AG09309 (cell line): ENCODE results near the gene UBE2H.
"Not testable (repeated sequence)": the region's sequence is repeated elsewhere in the genome, so short reads cannot be mapped to it uniquely, and the experiment has no call there.

Experiments
- DNase-seq: peaks from one replicate; pipeline ENCODE4 v3.0.0-alpha.2; 2010; ENCODE audit warnings: low read depth
- H3K4me3 ChIP-seq: 2 replicates; pipeline ENCODE4 v1.5.1; 2011; ENCODE audit warnings: mild to moderate bottlenecking, low read depth, low read length, moderate library complexity; ENCODE audit not compliant: control insufficient read depth
- TF ChIP-seq, protein P1 (sequence below): IDR thresholded peaks from 2 replicates; pipeline ENCODE4 v1.5.1; 2011; ENCODE audit warnings: mild to moderate bottlenecking, low read depth, low read length, inconsistent platforms; ENCODE audit not compliant: insufficient read depth, control insufficient read depth; ENCODE audit errors: missing control alignments

Gene UBE2H

DNA sequence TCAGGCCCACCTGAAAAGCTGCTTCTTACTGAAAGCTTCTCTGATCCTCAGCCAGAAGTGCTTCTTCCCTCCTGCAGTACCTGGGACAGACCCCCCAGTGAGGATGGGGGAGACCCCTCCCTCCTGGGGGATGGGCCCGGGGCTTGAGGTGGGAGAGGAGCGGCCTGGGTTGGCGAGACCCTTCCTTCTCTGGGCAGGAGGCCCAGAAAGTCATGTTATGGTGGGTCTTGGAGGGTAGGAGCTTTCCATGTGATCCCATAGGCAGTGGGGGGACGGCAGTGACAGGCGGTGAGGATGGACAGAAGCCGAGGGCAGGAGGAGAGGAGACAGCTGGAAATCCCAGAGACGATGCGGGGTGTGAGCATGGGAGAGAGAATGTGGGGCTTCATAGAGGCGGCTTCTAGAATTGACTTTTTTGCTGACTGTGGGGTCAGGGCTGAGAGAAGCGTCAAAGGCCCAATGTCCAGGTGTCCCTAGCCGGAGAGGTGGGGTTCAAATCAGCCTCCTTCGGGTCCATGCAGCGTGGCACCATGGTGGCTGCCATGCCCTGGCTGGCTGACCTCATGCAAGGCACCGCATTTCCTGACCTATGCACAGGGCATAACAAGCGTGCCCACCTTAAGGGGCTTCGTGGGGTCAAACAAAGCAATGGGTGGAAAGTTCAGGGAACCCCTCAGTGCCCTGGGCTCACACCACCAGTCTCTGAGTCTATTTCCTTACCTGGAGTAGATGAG lies 154.0 kb downstream of the UBE2H start:
- no peak overlapping the region for H3K4me3 ChIP-seq
- DNase-seq, result no peak
- TF ChIP-seq, protein P1, sequence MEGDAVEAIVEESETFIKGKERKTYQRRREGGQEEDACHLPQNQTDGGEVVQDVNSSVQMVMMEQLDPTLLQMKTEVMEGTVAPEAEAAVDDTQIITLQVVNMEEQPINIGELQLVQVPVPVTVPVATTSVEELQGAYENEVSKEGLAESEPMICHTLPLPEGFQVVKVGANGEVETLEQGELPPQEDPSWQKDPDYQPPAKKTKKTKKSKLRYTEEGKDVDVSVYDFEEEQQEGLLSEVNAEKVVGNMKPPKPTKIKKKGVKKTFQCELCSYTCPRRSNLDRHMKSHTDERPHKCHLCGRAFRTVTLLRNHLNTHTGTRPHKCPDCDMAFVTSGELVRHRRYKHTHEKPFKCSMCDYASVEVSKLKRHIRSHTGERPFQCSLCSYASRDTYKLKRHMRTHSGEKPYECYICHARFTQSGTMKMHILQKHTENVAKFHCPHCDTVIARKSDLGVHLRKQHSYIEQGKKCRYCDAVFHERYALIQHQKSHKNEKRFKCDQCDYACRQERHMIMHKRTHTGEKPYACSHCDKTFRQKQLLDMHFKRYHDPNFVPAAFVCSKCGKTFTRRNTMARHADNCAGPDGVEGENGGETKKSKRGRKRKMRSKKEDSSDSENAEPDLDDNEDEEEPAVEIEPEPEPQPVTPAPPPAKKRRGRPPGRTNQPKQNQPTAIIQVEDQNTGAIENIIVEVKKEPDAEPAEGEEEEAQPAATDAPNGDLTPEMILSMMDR, result no peak

DNA sequence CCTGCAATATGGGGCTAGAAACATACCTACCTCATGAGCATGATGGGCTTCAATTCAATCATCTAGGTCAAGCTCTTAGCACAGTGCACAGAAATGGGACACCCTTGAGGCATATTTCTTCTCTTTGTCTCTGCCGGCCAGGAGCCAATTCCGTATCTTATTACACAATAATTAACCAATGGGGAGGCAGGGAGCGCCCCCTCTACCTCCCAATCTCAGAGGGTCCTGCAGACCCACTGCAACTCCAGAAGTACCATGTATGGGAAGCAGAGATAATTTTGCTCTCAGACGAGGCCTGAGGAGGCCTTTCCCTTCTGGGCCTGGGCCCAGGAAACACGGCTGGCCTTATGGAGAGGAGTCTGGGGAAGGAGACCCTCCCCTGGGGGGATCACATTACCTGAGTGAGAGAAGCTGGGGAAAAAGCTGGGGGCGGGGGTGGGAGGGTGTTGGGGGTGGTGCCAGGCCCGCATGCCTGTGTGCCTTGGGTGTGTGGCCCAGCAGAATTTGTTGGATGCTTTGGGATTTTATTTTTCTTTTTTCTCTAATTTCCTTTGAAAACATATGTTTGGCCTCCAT lies 155.5 kb downstream of the UBE2H start:
- TF ChIP-seq, protein P1, result no peak
- H3K4me3 ChIP-seq, result no peak overlapping the region
- no peak for DNase-seq

DNA sequence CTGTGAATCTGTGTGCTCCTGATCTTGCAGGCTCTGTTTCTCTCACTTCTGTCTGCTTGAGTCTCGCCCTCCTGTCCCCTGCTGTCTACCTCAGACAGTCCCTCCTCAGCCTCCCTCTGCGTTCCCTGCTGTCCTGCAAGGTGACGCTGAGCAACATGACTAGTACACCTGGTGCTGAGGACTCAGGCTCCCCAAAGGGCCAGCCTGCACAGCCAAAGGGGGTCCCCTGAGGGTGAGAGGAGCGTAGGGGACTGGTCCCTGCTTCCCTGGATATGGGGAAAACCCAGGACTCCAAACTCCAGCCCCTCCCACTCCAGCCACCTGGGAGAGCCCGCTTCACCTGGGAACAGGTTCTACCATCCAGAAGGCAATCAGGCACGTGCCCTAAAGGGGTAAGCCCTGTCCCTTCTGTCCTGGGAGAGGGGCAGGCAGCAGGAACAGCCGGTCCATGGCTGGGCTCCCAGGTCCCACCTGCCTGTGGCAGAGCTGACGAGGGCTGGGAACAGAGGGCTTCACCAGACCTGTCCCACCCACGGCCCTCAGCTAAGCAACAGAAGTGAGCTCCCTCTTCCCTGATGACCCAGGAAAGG lies 156.5 kb downstream of the UBE2H start:
- DNase-seq, result no peak
- TF ChIP-seq, protein P1, result no peak
- H3K4me3 ChIP-seq, result no peak overlapping the region

DNA sequence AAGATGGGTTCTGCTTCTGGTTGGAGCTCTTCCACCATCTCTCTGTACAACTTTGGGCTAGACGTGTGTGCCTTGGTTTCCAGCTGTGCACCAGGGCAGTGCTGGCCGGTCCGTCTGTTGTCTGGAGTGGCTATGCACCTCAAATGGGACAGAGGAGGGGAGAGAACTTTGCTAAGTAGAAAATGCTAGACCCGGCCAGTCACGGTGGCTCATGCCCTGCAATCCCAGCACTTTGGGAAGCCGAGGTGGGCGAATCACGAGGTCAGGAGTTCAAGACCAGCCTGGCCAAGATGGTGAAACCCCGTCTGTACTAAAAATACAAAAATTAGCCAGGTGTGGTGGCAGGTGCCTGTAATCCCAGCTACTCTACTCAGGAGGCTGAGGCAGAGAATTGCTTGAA lies 158.3 kb downstream of the UBE2H start:
- DNase-seq, H3K4me3 ChIP-seq: not testable (repeated sequence)

DNA sequence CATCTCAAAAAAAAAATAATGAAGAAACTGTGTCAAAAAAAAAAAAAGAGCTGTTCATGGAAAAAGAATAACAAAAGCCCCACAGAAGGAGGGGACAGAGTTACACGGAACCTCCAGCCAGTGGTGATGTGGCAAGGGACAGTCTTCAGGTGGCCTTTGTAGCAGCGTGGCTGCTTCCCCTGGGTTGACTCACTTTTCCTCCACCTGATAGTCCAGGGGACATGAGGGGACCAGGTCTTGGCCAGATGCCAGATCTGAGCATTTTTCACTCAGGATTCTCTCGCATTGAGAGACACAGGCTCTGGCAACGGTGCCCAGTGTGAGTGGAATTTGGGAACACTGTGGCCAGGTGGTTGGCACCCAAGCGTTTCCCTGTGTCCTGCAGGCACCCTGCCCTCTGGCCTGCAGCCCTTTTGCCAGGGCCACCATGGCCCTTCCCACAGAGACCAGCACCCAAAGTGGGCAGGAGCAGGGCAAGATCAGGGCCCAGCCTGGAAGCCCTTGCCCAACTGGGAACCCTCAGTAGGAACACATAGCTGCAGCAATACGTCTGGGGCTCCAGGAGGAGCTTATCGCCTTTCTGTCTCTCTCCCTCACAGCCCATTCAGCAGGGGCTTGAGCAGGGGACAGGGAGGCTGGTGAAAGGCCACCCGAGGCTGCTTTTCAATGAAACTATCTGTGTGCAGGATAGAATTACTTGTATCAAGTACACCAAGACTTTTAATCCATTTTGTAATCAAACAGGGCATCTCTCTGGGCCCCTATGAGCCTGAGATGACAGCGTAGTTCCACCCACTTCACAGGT lies 159.1 kb downstream of the UBE2H start:
- H3K4me3 ChIP-seq, result no peak overlapping the region
- TF ChIP-seq, protein P1, result no peak

DNA sequence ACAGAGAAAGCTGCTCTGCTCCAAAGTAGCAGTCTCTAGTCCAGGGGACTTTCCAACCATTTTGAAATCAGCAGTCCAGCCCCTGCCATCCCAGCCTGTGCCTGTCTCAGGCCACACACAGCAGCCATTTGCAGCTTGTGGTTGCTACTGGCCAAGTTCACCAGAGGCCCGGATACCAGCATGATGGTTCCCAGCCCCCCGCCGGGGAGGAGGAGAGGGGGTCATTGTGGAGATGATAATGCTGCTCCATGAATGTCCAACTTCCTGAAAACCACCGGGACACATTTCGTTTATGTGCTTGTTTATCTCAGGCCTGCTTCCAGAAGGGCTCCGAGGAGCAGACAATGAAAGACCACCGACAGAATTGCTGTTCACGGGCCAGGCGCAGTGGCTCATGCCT lies 160.0 kb downstream of the UBE2H start:
- TF ChIP-seq, protein P1, result no peak
- no peak for DNase-seq
- H3K4me3 ChIP-seq, result no peak overlapping the region

More for the DNA sequence above, 159.1 kb downstream of the UBE2H start:
- DNase-seq, result no peak

DNA sequence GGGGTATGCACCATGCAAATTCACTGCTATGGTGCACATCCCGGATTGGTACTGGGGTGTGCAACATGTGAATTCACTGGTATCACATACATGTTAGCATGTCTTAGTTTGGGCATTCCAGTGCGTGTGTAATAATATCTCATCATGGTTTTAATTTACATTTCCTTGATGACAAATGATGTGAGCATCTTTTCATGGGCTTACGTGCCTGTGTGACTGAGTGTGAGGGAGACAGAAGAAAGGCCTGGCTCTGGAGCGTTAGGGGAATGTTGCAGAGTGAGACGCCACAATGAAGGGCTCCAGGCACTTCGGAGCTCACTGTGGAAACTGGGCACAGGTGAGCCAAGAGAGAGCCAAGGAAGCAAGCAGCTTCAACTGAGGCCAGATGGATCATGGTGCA lies 162.6 kb downstream of the UBE2H start:
- DNase-seq, result peak; percentile 17
- H3K4me3 ChIP-seq, result no peak overlapping the region
- TF ChIP-seq, protein P1, result no peak
